ENCODE measurements around the gene KCTD4. TPM values are rescaled to one million over a fixed set of nuclear protein-coding genes. Genes with fewer than 3 reads are reported as not detected.
"Not testable (repeated sequence)": the region's sequence is repeated elsewhere in the genome, so short reads cannot be mapped to it uniquely, and the experiment has no call there.

The KCTD4 gene
- total and polyA plus RNA-seq, 2 experiments from 2014 or later: 0.21 to 0.23 TPM

- no peaks in the 10 kb centered on the region for H4K20me1 ChIP-seq (ENCODE audit: insufficient read depth, poor library complexity, severe bottlenecking)
- H3K4me1 ChIP-seq (ENCODE audit: insufficient read depth): peaks cover 7% of the 10 kb centered on the region
- H3K27ac ChIP-seq: no peak overlapping the region
- no peak overlapping the region for H3K4me3 ChIP-seq
- no peaks in the 10 kb centered on the region for H3K36me3 ChIP-seq (replicated peaks; ENCODE audit: insufficient read depth, low read depth)
- H3K9me2 ChIP-seq (replicated peaks; ENCODE audit: insufficient read depth): no peaks in the 10 kb centered on the region
- H3K27me3 ChIP-seq: no peaks in the 10 kb centered on the region
- no peak overlapping the region for H2AFZ ChIP-seq
- TF ChIP-seq, protein P1, sequence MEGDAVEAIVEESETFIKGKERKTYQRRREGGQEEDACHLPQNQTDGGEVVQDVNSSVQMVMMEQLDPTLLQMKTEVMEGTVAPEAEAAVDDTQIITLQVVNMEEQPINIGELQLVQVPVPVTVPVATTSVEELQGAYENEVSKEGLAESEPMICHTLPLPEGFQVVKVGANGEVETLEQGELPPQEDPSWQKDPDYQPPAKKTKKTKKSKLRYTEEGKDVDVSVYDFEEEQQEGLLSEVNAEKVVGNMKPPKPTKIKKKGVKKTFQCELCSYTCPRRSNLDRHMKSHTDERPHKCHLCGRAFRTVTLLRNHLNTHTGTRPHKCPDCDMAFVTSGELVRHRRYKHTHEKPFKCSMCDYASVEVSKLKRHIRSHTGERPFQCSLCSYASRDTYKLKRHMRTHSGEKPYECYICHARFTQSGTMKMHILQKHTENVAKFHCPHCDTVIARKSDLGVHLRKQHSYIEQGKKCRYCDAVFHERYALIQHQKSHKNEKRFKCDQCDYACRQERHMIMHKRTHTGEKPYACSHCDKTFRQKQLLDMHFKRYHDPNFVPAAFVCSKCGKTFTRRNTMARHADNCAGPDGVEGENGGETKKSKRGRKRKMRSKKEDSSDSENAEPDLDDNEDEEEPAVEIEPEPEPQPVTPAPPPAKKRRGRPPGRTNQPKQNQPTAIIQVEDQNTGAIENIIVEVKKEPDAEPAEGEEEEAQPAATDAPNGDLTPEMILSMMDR (IDR thresholded peaks at IDR 0.05; ENCODE audit: poor library complexity): no peak
- TF ChIP-seq EZH2 (IDR thresholded peaks at IDR 0.05; ENCODE audit: borderline replicate concordance): no peak
- TF ChIP-seq EZH2phosphoT487 (IDR thresholded peaks at IDR 0.05; ENCODE audit: low read depth, severe bottlenecking, unreplicated experiment): no peak
- DNase-seq (ENCODE audit: low spot score): no peak
- H3K4me2 ChIP-seq: no peak overlapping the region
- no peaks in the 10 kb centered on the region for H3K9me3 ChIP-seq (ENCODE audit: low read depth)
- no peaks in the 10 kb centered on the region for H3K79me2 ChIP-seq
- WGBS (ENCODE audit: low lambda C conversion rate, missing lambda C conversion rate): 76% methylated on average over 1 of the region's 1 CpG
Observed at GRCh38 chr13:45191874-45192273, 9.0 kb downstream of the KCTD4 start.

GRCh38 chr13:45189511-45189910, 11.3 kb downstream of the KCTD4 start:
- H3K27ac ChIP-seq, H3K4me2 ChIP-seq: not testable (repeated sequence)

GRCh38 chr13:45189077-45189476, 11.8 kb downstream of the KCTD4 start:
- H4K20me1 ChIP-seq (ENCODE audit: insufficient read depth, poor library complexity, severe bottlenecking); H3K9me2 ChIP-seq (replicated peaks; ENCODE audit: insufficient read depth); H3K27ac ChIP-seq; H3K36me3 ChIP-seq (replicated peaks; ENCODE audit: insufficient read depth, low read depth); H3K27me3 ChIP-seq; H3K4me1 ChIP-seq (ENCODE audit: insufficient read depth); DNase-seq (ENCODE audit: low spot score); H3K9me3 ChIP-seq (ENCODE audit: low read depth); H3K4me3 ChIP-seq; H3K79me2 ChIP-seq; H3K4me2 ChIP-seq; H2AFZ ChIP-seq: not testable (repeated sequence)
- 98% methylated on average over 4 of the region's 4 CpGs for WGBS (ENCODE audit: low lambda C conversion rate, missing lambda C conversion rate)

More at GRCh38 chr13:45189511-45189910, 11.3 kb downstream of the KCTD4 start:
- not testable (repeated sequence) for H3K27me3 ChIP-seq; H3K79me2 ChIP-seq; H4K20me1 ChIP-seq (ENCODE audit: insufficient read depth, poor library complexity, severe bottlenecking); H3K4me1 ChIP-seq (ENCODE audit: insufficient read depth); H3K36me3 ChIP-seq (replicated peaks; ENCODE audit: insufficient read depth, low read depth); H3K9me2 ChIP-seq (replicated peaks; ENCODE audit: insufficient read depth); DNase-seq (ENCODE audit: low spot score); H3K4me3 ChIP-seq; H3K9me3 ChIP-seq (ENCODE audit: low read depth); H2AFZ ChIP-seq

GRCh38 chr13:45185286-45185685, 15.6 kb downstream of the KCTD4 start:
- Histone ChIP-seq H3K79me2 (peaks cover 7% of the 10 kb centered on the region), H3K9me2 (replicated peaks; ENCODE audit: insufficient read depth) (no peaks in the 10 kb centered on the region), H3K4me2 (no peak overlapping the region), H3K36me3 (replicated peaks; ENCODE audit: insufficient read depth, low read depth) (no peaks in the 10 kb centered on the region), H3K9me3 (ENCODE audit: low read depth) (no peaks in the 10 kb centered on the region), H3K4me3 (no peak overlapping the region), H3K4me1 (ENCODE audit: insufficient read depth) (no peaks in the 10 kb centered on the region), H4K20me1 (ENCODE audit: insufficient read depth, poor library complexity, severe bottlenecking) (no peaks in the 10 kb centered on the region), H2AFZ (no peak overlapping the region), H3K27me3 (no peaks in the 10 kb centered on the region), H3K27ac (no peak overlapping the region)
- TF ChIP-seq, protein P1 (IDR thresholded peaks at IDR 0.05; ENCODE audit: poor library complexity): no peak
- TF ChIP-seq EZH2 (IDR thresholded peaks at IDR 0.05; ENCODE audit: borderline replicate concordance): no peak
- no peak for TF ChIP-seq EZH2phosphoT487 (IDR thresholded peaks at IDR 0.05; ENCODE audit: low read depth, severe bottlenecking, unreplicated experiment)
- DNase-seq (ENCODE audit: low spot score): no peak
- 92% methylated on average over 2 of the region's 2 CpGs for WGBS (ENCODE audit: low lambda C conversion rate, missing lambda C conversion rate)

GRCh38 chr13:45184693-45185092, 16.2 kb downstream of the KCTD4 start:
- H2AFZ ChIP-seq: no peak overlapping the region
- H3K4me1 ChIP-seq (ENCODE audit: insufficient read depth): no peaks in the 10 kb centered on the region
- WGBS (ENCODE audit: low lambda C conversion rate, missing lambda C conversion rate): 98% methylated on average over 5 of the region's 5 CpGs

More at GRCh38 chr13:45184693-45185092, 16.2 kb downstream of the KCTD4 start:
- TF ChIP-seq EZH2 (IDR thresholded peaks at IDR 0.05; ENCODE audit: borderline replicate concordance) (no peak), EZH2phosphoT487 (IDR thresholded peaks at IDR 0.05; ENCODE audit: low read depth, severe bottlenecking, unreplicated experiment) (no peak)
- TF ChIP-seq, protein P1 (IDR thresholded peaks at IDR 0.05; ENCODE audit: poor library complexity): no peak
- Histone ChIP-seq H3K9me2 (replicated peaks; ENCODE audit: insufficient read depth) (no peaks in the 10 kb centered on the region), H3K27ac (no peak overlapping the region), H3K79me2 (peaks cover 10% of the 10 kb centered on the region), H3K9me3 (ENCODE audit: low read depth) (no peaks in the 10 kb centered on the region), H3K4me3 (no peak overlapping the region), H3K36me3 (replicated peaks; ENCODE audit: insufficient read depth, low read depth) (no peaks in the 10 kb centered on the region), H3K4me2 (no peak overlapping the region), H4K20me1 (ENCODE audit: insufficient read depth, poor library complexity, severe bottlenecking) (no peaks in the 10 kb centered on the region), H3K27me3 (no peaks in the 10 kb centered on the region)
- no peak for DNase-seq (ENCODE audit: low spot score)

All from hepatocyte (in vitro differentiated cells).